Neural cell (in vitro differentiated cells): Measurements from ENCODE around the gene TRNAU1AP.

Source experiments
- RAD21 ChIP-seq: fragments of 450-650 bp; conservative IDR thresholded peaks from 2 replicates; pipeline ENCODE4 v1.6.1; 2014; ENCODE audit warnings: antibody characterized with exemption, mild to moderate bottlenecking, moderate library complexity
- TAF1 ChIP-seq: IDR thresholded peaks from 2 replicates; pipeline ENCODE4 v1.6.1; 2012; ENCODE audit warnings: low read depth
- TF ChIP-seq, protein P1 (sequence below): fragments of 450-650 bp; IDR thresholded peaks from 2 replicates; pipeline ENCODE4 v1.5.1; 2014; ENCODE audit warnings: antibody characterized with exemption, mild to moderate bottlenecking, moderate library complexity; ENCODE audit not compliant: poor library complexity, severe bottlenecking

- TF ChIP-seq, protein P1, sequence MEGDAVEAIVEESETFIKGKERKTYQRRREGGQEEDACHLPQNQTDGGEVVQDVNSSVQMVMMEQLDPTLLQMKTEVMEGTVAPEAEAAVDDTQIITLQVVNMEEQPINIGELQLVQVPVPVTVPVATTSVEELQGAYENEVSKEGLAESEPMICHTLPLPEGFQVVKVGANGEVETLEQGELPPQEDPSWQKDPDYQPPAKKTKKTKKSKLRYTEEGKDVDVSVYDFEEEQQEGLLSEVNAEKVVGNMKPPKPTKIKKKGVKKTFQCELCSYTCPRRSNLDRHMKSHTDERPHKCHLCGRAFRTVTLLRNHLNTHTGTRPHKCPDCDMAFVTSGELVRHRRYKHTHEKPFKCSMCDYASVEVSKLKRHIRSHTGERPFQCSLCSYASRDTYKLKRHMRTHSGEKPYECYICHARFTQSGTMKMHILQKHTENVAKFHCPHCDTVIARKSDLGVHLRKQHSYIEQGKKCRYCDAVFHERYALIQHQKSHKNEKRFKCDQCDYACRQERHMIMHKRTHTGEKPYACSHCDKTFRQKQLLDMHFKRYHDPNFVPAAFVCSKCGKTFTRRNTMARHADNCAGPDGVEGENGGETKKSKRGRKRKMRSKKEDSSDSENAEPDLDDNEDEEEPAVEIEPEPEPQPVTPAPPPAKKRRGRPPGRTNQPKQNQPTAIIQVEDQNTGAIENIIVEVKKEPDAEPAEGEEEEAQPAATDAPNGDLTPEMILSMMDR: no peak
- TF ChIP-seq RAD21: no peak
- TF ChIP-seq TAF1: no peak
These were observed 49.8 kb upstream of the TRNAU1AP start for GRCh38 chr1:28503117-28503516.
